HG03521 (cell line): ENCODE results near the gene INHBC.
A peak's percentile ranks its signal among the peaks of the same experiment; 100 is the strongest.
"Not testable (repeated sequence)": the region's sequence is repeated elsewhere in the genome, so short reads cannot be mapped to it uniquely, and the experiment has no call there.

Experiments
- ATAC-seq: cut with Tn5 transposase; IDR thresholded peaks from one replicate; pipeline ENCODE4 v1.9.1; 2021; ENCODE audit warnings: mild to moderate bottlenecking, moderate library complexity; ENCODE audit not compliant: unreplicated experiment

INHBC gene

GRCh38 chr12:57479376-57480115, 45.0 kb downstream of the INHBC start, which contains the start of gene ARHGAP9:
Gene ARHGAP9, minus strand, starts transcription at chr12:57479866. Its CDS starts 460 bp downstream, at chr12:57479406.
- peak; percentile 47 for ATAC-seq

GRCh38 chr12:57481671-57482070, 47.1 kb downstream of the INHBC start:
- no peak for ATAC-seq

- no peak for ATAC-seq
Observed at GRCh38 chr12:57483466-57483865, 48.9 kb downstream of the INHBC start.

DNA sequence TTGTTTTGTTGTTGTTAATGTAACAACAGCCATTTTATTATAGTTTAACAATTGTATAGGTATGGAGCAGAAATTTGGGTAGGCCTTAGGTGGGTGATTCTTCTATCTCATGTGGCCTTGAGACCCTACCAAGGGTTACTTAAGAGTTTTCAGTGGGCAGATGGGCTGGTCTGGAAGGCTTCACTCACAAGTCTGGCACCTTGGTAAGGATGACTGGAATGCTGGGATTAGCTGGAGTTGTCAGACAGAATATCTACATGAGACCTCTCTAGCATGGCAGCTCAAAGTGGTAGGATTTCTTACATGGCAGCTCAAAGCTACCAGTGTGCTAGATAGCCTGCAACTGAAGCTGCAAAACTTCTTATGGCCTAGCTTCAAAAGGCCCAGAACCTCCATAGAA, 51.1 kb downstream of the INHBC start:
- ATAC-seq: no peak

- ATAC-seq: no peak
Observed at GRCh38 chr12:57487055-57487596, 52.5 kb downstream of the INHBC start.

DNA sequence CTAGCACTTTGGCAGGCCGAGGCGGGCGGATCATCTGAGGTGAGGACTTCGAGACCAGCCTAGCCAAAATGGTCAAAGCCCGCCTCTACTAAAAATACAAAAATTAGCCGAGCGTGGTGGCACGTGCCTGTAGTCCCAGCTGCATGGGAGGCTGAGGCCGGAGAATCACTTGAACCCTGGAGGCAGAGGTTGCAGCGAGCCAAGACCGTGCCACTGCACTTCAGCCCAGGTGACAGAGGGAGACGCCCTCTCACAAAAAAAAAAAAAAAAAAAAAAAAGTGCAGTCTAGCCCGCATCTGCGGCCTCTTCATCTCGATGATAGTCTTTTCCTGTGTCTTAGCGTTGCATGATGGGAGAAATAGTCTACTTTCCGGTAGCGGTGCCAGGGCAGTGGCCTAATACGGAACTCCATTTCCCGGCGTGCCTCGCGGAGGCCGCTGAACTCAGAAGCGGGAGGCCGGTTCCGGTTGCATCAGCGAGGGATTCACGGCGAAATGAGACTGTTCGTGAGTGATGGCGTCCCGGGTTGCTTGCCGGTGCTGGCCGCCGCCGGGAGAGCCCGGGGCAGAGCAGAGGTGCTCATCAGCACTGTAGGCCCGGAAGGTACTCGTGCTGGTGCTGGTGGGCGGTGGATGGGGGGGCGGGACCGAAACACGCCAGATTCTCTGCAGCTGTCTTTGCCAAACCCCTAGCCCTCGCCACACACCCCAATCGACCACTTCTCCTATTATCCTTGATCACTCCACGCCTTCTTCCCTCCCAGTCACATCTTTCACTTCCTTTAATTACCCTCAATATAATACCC, 53.2 kb downstream of the INHBC start, which contains the start of gene MARS1:
MARS1 (plus strand) TSS at position 472 of the 805 bp plus-strand sequence; CDS start at position 495, 23 bp downstream.
- peak; percentile 96 for ATAC-seq

GRCh38 chr12:57488402-57489156, 54.0 kb downstream of the INHBC start:
- ATAC-seq: no peak

- ATAC-seq: no peak
Observed at GRCh38 chr12:57489157-57489641, 54.6 kb downstream of the INHBC start.

- ATAC-seq: no peak
Observed at GRCh38 chr12:57490126-57490525, 55.5 kb downstream of the INHBC start.

GRCh38 chr12:57491393-57492280, 57.1 kb downstream of the INHBC start:
- ATAC-seq: no peak

DNA sequence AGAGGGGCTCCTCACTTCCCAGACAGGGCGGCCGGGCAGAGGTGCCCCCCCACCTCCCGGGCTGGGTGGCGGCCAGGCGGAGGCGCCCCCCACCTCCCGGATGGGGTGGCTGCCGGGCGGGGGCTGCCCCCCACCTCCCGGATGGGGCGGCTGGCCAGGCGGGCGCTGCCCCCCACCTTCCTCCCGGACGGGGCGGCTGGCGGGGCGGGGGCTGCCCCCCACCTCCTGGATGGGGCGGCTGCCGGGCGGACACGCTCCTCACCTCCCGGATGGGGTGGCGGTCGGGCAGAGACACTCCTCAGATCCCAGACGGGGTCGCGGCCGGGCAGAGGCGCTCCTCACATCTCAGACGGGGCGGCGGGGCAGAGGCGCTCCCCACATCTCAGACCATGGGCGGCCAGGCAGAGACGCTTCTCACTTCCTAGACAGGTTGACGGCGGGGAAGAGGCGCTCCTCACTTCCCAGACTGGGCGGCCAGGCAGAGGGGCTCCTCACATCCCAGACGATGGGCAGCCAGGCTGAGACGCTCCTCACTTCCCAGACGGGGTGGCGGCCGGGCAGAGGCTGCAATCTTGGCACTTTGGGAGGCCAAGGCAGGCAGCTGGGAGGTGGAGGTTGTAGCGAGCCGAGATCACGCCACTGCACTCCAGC, 60.6 kb downstream of the INHBC start:
- not testable (repeated sequence) for ATAC-seq

DNA sequence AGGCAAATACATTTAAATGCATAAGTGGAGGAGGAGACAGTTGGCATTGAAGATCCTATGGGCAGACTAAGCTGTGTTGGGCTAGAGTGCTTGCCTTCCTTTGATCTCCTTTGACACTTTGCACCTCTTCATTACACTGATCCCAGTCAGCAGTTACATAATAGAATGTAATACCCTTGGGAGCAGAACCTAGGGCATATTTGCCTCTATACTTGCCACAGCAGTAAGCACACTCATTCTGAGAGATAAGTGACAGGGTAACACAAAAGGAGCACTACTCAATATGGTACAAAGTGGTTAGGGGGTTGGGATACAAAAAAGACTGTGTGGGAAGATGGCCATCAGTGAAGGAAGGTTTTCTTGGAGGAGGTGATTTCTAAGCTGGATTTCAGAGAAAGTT, 62.2 kb downstream of the INHBC start:
- ATAC-seq: no peak

DNA sequence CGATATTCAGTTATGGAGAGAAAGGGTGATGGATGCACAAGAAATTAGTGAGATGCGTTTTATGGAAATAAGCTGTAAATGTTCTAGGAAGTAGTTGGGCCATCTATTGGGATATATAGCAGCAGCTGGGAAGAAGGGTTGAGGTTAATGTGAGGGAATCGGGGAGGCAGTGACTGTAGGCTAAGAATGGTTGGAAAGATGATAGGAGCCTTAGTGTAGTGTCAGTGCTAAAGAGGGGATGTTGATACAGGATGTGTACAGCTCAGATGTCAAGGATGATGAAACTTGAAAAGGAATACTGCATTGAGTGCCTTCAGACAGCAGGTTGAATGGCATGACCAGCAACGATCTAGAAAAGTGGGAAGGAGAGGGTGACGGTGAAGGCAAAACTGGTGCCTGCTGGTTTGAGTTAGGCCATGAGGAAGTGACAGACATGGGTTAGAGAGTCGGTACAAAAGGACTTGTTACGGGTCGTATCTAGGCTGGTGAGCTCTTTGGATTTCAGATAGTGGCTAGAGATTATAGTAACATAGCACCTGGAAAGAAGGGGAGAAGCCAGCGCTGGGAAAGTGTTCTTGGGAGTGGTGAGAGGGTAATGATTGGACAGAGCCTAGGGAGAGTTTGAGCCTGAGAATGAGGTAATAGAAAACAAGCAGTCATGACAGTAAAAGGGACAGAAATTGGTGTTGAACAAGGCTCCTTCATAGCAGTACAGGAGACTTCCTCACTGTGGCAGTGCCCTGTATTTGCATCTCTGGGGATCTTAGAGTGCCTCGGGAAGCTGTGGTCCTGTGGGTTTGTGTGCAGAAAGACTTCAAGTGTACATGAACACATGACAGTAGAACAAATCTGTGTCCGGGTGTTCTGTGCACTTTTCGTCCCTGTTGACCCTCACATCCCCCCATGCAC, 62.9 kb downstream of the INHBC start:
- ATAC-seq: no peak

DNA sequence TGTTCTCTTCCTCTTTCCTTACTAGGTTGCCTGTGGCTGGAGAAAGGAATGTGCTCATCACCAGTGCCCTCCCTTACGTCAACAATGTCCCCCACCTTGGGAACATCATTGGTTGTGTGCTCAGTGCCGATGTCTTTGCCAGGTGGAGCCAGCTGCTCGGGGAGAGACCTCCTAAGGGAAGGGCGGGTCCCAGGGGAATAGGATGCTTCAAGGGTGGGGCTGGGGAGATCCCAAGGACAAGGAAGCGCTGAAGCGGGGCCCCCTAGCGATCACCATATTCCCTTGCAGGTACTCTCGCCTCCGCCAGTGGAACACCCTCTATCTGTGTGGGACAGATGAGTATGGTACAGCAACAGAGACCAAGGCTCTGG, 63.5 kb downstream of the INHBC start:
- ATAC-seq: no peak

- ATAC-seq: no peak
Observed at GRCh38 chr12:57498571-57498970, 64.0 kb downstream of the INHBC start.

DNA sequence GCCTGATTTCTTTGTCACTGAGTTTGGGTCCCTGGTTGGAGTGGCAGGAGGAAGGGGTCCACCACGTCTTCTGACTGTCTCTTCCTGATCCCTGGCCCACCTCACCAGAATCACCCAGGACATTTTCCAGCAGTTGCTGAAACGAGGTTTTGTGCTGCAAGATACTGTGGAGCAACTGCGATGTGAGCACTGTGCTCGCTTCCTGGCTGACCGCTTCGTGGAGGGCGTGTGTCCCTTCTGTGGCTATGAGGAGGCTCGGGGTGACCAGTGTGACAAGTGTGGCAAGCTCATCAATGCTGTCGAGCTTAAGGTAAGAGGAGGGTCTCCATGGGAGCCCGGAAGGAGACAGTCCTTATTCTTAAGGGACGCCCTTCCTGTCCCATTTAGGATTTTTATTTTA, 65.6 kb downstream of the INHBC start:
- ATAC-seq: no peak
